Measurements from ENCODE around the gene SLC13A2.
A peak's percentile ranks its signal among the peaks of the same experiment; 100 is the strongest.

The SLC13A2 gene

DNA sequence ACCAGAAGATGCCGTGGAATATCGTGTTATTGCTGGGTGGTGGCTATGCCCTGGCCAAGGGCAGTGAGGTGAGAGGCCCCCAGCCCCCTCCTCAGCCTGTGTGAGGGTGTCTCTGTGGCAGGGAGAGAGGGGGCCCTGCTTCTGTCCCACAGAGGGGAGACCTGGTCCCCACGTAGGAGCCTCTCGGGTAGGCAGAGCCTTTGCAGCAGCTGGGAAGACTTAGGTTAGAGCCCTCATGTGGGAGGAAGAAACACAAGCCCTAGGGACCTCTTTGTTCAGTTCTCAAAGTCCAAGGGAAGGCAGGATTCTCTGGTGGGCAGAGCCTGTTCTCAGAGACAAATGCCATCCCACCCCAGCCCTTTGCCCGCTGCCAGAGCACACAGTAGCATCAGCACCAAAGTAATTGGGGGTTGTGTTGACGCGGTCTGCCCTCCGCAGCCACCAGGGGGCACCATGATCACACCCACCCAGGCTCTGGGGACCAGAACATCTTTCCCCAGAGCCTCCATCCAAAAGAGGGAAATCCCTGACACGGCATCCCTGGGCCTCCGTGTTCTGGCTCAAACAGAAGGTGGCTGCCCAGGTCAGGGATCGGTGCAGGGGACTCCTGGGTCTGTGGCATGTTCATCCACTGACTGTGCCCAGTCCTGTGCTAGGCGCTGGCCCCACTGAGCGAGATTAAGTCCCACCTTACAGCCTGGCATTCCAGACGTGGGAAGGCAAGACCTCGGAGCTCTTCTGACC is 21.2 kb downstream of the SLC13A2 start:
- DNase-seq, result peak; percentile 30

DNA sequence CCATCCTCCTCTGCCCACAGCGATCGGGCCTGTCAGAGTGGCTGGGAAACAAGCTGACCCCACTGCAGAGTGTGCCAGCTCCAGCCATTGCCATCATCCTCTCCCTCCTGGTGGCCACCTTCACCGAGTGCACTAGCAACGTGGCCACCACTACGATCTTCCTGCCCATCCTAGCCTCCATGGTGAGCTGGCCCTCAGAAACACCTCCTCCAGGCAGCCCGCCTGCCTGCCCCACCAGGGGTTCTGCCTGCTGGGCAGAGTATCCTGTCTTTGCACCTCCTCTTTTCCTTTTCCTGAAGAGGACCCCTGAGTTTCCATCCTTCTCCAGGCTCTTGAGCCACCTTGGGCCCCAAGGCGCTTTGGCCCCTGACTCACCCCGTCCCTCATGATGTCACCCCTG is 22.2 kb downstream of the SLC13A2 start:
- DNase-seq, result no peak

DNA sequence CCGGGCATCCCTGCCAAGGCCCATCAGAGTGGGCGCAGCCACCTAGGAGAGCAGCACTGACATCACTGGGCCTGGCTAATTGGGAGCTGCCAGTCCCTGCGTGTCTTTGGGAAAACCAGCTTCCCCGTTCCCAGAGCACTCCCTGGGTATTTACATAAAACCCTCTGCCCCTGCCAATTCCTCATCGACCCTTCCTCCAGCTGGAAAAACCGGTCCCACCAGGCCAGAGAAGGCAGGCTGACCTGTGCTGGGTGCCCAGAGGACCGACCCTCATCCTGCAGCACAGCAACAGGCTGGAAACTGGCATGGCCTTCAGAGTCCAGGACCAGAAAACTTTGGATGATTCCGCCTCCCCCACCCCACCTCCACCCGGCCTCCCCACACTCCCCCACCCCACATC is 24.5 kb downstream of the SLC13A2 start:
- DNase-seq, result peak; percentile 37

DNA sequence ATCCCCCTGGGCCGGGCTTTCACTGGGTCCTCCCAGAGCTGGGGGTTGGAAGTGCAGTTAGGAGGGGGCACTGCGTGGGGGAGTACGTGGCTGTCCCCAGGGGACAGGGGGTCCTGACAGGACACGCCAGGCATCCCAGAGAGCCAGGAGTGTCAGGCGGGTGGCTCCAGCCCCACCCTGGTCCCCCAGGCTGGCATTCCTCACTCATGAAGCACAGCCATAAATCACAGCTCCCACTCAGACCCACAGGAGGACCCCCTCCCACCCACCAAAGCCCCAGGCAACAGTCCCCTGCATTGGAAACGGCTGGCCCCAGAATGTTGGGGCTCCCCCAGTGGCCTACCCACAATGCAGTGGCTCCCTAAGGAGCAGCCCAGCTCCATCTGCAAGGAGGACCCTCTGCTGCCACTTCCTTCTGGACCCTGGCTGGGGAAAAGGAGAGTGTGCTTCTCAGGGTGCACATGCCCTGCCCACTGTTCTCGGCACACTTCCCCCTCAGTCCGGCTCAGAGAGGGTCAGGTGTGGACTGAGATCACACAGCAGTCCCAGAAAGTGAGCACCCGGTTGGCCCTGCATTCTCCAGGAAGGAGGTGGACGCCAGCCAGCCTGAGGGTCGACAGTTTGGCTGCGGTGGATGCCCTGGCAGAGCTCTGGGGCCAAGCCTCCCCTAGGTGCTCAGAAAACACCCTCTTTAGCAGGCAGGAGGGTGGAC is 25.4 kb downstream of the SLC13A2 start:
- no peak for DNase-seq

DNA sequence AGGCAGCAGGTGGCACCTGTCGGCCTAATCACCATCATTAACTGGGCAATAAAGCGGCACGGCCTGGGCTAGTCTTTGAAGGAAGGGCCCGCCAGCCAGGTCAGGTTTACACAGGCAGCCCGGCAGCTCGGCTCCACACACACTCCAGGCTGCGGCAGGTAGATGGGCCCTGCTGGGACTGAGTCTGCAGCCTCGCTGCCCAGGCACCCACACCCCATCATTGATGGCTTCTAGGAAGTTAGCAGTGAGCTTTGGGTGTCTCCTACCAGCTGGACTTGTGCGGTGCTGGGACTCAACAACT is 25.9 kb downstream of the SLC13A2 start:
- no peak for DNase-seq

DNA sequence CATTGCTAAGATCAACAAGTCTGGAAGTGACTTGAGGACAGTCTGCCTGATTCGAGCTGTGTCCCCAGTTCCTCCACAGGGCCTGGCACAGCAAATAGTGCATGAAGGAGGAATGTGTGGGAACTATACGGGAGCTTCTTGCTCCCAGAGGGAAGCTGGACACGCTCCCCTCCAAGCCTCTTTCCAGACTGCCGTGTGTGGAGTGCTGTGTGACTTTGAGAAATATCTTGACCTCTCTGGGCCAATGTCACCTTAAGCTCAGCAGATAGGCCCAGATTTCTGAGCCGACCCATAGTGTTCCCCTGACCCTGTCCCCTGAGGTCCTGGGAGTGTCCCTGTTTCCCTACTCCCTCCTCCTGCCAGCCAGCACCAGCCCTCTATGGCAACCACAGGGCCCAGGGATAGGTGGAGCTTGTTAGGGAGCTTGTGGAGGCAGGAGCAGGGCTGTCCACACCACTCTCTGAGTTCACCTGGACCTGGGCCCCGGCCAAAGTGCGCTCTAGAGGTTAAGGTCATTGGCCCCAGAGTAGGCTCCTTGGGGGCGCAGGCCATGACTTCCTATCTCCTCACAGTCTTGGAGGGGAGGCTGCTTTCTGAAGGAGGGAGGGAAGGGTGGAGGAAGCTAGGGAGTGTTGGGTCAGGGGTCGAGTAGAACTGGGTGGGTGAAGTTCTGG is 26.4 kb downstream of the SLC13A2 start:
- DNase-seq, result no peak

DNA sequence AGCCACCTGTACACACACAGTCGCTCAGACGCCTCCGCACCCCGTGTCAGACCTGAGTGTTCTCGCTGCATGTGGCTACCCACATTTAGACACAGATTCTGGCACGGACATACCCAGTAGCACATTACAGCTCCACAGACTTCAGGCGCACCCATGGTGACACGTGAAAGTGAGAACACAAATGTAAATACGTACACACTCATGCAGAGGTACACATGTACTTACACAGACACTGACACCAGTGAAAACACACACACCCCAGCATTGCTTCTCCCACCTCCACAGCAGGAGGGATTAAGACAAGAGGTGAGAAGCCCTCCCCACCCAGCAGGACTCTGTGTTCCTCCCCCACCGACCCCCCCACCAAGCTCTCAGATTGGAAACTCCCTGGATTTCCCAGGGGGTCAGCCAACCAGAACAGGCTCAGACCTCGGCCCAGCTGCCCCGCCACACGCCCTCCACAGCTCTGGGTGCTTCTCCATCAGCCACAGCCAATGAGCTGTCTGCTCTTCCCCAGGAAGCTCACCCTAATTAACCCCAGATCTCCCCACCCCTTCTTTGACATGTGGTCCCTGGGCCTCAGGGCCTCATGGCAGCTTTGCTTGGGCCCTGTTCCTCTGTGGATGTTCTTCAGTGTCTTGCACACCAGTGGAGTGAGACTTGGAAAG is 27.4 kb downstream of the SLC13A2 start:
- no peak for DNase-seq

DNA sequence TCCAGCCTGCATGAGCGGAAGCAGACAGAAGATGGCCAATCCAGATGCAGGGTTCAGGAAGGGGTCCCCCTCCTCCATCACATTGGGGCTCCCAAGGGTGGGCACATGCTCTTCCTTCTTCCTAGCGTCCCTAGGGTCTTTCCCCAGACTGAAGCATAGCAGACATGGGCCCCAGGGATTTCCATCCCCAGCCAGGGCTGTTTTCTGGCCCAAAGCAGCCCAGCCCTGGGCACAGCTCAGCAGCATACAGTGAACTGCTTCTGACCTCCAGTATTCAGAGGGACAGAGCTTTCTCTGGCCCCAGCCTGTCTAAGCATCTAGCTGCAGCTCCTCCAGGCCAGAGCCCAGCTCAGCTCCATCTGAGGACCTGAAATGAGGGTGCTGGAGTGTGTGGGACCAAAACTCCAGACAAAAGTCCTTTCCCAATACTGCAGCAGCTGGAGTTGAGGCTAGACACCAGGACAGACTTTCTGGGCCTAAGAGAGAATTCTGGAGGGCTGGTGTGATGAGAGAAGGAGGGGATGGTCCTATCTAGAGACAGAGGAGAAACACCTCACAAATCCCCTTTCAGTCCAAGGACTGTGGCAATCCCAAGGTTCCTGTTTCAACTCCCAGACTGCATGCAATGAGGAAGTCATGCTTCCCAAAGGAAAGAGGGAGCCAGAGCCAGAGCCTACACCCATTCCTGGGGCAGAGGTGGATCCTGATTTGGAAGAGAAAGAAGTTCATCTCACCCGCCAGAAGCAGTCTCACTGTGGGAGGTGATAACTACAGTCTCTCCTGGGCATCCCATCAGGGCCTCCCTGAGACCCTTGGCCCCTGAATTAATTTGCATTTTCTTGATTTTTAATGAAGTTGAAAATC is 28.2 kb downstream of the SLC13A2 start:
- no peak for DNase-seq

DNA sequence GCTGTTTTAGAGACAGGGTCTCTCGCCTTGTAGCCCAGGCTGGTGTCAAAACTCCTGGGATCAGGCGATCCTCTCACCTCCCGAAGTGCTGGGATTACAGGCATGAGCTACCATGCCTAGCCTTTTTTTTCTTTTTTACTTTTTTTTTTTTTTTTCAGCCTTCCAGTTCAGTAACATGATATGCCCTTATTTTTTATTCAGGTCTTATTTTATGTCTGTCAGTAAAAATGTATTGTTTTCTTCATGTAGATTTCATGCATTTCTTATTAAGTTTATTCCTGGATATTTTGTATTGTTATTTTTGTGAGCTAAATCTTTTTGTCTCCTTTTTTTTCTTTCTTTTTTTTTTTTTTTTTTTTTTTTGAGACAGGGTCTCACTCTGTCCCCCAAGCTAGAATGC is 30.0 kb downstream of the SLC13A2 start:
- DNase-seq, result no peak

DNA sequence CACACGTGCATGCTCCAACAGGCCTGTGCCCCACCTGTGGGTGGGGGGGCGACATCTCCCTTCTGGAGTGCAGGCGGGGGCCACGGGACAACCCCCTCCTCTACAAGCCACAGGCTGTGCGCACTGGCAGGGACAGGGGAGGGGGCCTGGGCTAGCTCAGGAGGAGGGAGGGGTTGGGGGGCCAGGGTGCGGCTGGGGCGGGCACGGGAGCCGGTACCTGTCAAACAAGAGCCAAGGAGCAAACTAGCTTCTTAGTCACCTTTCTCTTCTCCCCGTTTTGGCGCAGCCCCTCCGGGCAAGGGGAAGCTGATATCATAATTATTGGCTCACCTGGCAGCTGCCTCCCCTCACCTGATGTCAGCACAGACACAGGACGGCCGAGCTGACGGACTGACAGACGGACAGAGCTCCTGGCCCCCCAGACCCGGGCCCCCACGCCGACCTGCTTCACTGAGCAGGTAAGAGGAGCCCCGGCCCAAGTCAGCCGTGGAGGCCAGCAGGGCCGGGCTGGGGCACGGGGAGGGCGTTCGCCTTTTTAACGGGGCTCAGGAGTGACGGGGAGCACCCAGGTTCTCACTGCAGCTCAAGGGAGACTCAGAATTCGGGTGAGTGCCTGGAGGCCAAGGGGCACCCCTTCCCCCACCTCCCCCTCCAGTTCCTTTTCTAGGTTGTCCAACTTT is 32.7 kb downstream of the SLC13A2 start, which contains the start of gene FOXN1:
Gene FOXN1 (plus strand): TSS at position 363 of the 680 bp plus-strand sequence. CDS start 17,622 bp downstream, outside the sequence.
- DNase-seq, result no peak

DNA sequence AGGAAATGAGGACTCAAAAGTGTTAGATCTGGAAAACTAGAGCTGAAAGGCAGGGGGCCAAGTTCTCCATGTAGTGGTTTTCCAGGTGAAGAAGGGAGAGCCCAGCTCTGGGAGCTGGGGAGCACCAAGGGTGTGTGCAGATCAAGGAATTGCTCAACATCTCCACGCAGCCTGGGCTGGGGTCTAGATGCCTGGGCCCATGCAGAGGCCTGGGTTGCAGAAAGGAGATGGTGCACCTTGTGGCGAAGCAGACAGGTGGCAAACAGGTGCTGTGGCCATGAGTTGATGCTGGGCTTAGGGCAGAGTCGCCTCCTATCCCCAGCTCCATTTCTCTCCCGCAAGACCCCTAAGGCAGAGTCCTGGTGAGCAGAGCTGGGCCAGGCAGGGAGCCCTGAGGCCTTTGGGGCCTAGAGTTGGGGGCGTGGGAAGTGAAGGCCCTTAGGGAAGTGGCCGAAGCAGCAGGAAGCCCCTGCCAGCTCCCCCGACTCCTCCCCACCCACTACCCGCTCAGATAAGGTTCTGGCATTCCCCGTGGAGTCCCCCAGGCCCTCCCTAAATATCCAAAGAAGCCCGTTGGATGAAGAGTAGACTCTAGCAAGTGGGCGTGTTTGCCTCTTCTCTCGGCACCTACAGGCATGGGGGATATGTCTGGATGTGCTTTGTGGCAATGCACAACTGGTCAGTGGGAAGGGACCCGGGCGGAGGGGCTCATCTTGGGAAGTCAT is 33.5 kb downstream of the SLC13A2 start:
- no peak for DNase-seq

DNA sequence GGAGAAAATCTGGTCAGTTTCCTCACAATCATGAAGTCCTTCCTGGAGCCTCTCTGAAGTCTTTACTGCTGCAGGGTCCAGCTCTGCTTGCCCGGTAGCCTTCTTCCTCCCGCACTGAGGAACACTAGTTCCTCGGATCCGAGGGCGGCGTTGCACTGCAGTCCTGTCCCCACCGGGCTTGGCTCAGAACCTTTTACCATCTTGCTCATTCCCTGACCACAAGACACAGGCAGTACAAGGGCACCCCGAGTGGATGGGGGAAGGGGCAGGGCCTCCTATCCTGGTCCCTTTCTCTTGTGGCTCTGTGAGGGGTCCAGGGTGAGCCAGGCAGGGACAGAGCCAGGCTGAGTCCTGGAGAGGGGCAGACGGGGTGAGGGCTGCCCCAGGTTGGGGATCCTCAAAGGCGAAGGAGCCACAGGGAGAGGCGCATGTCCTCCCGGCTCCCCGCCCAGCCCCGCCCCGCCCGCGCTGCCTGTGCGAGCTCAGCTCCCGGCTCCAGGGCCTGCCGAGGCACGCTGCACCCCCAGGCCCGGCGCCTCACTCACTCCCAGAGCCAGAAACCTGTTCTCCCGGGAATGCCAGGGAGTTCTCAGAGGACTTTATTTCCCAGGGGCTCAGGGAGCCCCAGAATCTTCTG is 34.2 kb downstream of the SLC13A2 start:
- no peak for DNase-seq

DNA sequence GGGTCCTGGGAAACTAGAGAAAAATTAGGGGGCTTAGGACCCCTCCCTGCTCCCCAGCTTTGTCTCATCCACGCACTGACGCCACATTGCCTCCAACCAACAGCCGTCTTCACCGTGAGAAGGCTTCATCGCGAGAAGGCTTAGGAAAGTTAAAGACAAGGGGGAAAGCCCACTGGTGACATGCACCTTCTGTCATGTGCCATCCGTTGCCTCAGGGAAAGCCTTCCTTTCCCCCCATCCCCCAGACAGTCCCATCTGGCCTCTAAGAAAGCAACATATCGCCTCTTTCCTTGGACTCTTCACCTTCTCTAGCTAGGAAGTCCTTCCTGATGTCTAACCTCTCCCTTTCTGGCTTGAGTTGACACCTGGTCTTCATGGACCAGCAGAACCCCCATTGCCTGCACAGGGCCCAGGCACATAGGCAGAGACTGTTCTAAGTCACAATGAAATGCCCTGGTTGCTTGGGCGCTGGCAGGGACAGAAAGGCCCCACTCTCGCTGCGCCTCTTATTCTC is 34.8 kb downstream of the SLC13A2 start:
- DNase-seq, result no peak

DNA sequence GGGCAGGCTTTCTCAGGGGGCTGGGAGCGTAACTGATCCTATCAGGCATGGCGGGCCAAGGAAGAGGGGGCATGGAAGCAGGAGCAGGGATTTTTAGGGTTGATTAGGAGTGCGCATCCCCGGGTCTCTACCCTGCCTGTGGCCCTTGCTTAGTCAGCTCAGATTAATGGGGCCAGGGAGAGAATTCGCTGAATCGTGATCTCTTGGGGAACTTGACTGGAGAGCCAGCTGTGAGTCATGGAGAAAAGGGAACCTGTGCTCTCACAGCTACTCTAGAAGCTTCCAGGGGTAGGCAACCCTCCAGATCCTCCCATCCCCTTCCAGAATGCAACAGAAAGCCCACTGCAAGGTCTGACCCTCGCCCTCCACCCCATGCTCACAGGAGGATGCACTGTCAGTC is 36.3 kb downstream of the SLC13A2 start:
- no peak for DNase-seq

DNA sequence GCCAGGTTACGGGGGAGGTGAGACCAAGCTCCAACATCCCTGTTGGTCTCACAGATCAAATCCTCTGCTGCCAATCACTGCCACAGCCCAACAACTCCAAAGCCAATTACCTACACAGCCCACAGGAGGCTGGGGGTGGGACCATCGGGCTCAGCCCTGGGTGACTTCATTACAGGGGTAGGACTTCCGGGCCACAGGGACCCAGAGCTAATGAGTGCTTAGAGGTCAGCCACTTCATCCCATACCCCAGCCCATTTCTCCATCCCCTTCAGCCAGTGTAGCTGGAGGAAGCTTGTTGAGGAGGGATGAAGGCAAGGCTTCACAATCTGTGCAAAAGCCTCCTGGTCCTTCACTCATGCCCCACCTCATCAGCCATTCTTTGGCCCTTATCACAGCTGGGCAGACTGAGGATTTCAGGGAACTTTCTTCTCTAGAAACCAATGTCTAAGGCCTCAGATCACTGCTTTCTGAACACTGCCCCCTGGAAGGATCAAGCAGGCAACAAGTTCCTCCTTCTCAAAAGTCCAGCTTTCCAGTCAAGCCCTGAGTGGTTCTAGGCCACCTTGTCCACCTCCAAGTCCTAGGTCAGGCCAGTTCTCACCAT is 38.5 kb downstream of the SLC13A2 start:
- DNase-seq, result no peak

DNA sequence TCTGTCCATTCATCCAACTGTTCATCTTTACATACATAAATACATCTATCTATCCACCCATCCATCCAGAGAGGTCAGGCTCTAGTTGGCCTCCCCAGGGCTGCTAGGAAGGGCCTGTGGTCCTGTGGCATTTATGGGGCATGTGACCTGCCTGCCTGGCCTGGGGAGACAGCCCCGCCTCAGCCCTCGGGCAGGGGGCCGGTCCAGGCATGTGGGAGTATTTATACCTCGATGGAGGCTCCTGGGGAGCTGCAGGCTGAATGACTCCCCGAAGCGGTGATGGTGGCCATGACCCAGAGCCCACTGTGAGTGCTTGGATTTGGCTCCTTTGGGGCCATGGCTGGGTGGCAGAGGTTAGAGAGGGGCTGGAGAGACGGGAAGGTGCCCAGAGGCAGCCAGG is 40.0 kb downstream of the SLC13A2 start:
- DNase-seq, result no peak

DNA sequence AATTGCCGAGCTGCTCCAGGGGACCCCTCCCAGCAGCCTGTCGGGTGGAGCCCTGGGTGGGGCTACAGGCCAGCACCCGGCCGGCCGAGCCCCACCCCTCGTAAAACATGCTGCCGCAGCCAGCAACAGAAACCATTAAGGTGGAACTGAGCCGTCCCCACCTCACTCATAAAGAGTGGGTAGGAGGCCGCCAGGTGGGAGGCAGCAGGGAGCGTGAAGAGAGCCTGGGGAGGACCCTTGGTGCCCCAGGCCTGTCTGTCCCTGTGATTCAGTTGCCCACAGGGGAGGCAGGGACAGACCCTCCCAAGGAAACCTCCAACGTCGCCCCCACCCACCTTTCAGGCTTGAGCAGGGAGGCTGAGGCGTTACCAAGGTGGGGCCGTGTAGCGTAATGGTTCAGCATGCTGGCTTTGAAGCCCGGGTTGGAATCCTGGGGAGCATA is 41.1 kb downstream of the SLC13A2 start:
- no peak for DNase-seq

DNA sequence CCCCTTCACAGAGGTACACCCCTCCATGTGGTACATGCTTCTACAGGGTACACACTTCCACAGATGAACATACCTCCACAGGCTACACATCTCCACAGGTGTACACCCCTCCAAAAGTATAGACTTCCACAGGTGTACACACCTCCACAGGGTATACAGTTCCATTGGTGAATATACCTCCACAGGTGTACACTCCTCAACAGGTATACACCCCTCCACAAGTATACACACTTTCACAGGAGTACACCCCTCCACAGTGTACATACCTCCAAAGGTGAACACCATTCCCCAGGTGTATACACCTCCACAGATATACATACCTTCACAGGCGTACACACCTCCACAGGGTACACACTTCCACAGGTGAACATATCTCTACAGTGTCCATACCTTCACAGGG is 42.1 kb downstream of the SLC13A2 start:
- no peak for DNase-seq

DNA sequence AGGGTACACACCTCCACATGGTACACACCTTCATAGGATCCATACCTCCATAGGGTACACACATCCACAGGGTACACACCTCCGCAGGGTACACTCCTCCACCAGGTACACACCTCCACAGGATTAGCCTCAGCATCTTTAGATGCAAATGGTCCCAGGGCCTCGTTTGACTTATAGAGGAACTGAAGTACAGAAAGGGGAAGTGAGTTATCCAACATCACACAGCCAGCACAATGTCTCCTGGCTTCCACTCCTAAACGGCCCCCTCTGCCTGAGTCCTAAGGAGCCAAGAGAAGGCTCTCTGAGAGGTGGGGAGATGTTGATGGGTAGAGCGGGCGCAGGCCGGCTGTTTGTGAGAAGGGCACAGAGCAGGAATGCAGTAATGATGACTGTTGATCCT is 44.7 kb downstream of the SLC13A2 start:
- no peak for DNase-seq

DNA sequence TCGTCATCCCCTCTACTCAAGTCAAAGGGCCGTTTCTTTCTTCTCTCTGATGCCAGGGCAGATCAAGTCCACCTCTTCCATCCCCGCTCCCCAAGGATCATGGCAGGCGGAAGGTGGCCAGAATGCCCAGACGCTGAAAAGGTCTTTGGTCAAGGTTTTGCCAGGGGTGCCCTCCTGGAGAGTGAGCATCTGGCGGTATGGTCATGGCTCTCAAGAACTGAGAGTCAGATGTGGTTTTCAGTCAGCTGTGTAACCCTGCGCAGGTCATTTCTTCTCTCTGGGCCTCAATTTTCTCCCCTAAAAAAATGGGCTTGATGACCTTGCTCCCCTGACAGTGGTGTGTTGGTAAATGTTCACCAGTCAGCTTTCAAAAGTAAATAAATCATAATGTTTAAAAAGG is 45.1 kb downstream of the SLC13A2 start:
- no peak for DNase-seq

Measured in NCI-H2029 (cell line).